ENCODE data around the gene WFDC6. TPM values are rescaled to one million over a fixed set of nuclear protein-coding genes. Genes with fewer than 3 reads are reported as not detected.

Gene WFDC6
- total RNA-seq = not detected in 2 replicates

DNA sequence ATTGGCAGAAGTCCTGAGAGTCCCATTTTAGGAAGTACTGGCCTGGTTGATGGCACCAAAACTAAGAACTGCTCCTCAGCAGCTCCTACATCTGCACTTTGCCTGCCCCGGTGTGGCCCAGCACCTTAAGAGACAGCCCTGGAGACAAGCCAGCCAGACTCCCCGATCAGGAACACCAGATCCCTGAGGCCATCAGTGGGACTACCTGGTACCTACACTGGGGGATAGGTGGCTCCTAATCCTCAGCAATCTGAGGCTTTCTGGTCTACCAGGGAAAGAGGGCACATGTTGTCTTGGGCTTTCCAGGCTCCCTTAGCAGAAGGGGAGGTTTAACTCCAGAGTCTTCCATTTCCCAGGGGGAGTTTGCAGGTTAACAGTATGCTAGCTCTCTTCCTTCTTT lies at the start of gene WFDC6:
TSS of gene WFDC6 (minus strand) at position 101 of the 400 bp plus-strand sequence. CDS start at position 26, 75 bp downstream.

DNA sequence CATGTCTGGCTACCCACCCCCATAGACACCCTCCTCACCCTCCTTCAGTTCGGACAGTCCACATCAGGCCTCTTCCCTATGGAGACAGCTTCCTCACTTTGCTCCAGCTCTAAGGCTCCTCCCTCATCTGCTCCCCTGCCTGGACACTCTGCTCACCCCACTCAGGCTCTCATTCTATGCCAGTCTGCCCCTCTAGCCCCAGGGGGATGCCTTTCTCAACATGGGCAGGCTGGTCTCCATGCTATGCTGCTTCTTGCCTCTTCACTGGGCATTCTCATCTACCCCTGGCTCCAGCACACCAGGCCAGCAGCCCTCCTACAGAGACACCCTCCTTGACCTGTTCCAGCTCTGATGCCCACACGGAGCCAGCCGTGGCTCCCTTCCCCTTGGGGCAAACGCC lies 39.9 kb upstream of the WFDC6 start, which contains the start of gene WFDC8:
TSS of gene WFDC8 (minus strand) at position 101 of the 400 bp plus-strand sequence. CDS start at position 64, 37 bp downstream.

DNA sequence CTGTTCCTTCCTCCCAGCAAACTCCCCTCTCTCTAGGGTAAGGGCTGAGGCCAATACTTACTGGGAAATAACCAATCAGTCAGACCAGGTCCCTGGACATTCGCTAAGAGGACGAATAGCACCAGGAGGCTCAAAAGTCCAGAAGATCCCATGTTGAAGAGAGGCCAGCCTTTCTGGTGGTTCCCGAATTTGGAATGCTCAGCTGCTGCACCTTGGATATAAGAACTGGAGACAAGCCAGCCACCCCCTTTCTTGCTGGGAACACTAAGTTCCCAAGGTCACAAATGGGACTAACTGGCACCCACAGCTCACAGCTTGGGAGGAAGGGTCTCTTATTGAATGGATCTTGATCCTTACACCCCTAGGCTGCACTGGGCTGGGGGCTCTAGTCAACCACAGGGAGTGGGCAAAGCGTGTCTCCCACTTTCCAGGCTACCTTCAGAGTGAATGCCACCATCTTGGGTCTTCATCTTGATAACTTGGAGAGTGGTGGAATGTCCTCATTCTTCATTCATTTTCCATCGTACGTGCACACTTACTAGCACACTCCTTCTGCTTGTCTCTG lies 8.0 kb upstream of the WFDC6 start, which contains the start of gene EPPIN:
TSS of gene EPPIN (minus strand) at position 196 of the 565 bp plus-strand sequence. CDS start at position 152, 44 bp downstream.

GRCh38 chr20:45515147-45515913 lies 24.0 kb downstream of the WFDC6 start, which contains the start of gene SPINT3:
SPINT3 (minus strand) TSS chr20:45515622; CDS start chr20:45515608, 14 bp downstream.

Other genes starting within 250 kb of the WFDC6 start
- not detected in 2 replicates for gene RBPJL, start 232.6 kb downstream of the WFDC6 start, total RNA-seq
- gene MATN4, start 231.2 kb downstream of the WFDC6 start, total RNA-seq = not detected in 2 replicates
- 138 and 172 TPM in 2 replicates for gene SDC4, start 191.1 kb downstream of the WFDC6 start, total RNA-seq
- 18.5 and 23.5 TPM in 2 replicates for gene SYS1, start 176.3 kb downstream of the WFDC6 start, total RNA-seq
- not detected in 2 replicates for gene TP53TG5, start 161.2 kb downstream of the WFDC6 start, total RNA-seq
- 0.30 and 1.2 TPM in 2 replicates for gene DBNDD2, start 131.2 kb downstream of the WFDC6 start, total RNA-seq
- 27.6 and 40.4 TPM in 2 replicates for gene PIGT, start 123.3 kb downstream of the WFDC6 start, total RNA-seq
- not detected in 2 replicates for gene WFDC2, start 69.7 kb downstream of the WFDC6 start, total RNA-seq
- not detected in 2 replicates for gene SPINT3, start 23.9 kb downstream of the WFDC6 start, total RNA-seq
- not detected in 2 replicates for gene EPPIN, start 7.9 kb upstream of the WFDC6 start, total RNA-seq
- gene WFDC8, start 39.8 kb upstream of the WFDC6 start, total RNA-seq = not detected in 2 replicates
- gene WFDC10A, start 90.3 kb upstream of the WFDC6 start, total RNA-seq = not detected in 2 replicates
- gene WFDC9, start 91.8 kb upstream of the WFDC6 start, total RNA-seq = not detected in 2 replicates
- gene WFDC11, start 130.8 kb upstream of the WFDC6 start, total RNA-seq = not detected in 2 replicates
- gene WFDC13, start 162.6 kb upstream of the WFDC6 start, total RNA-seq = not detected in 2 replicates
- not detected in 2 replicates for gene WFDC10B, start 165.5 kb upstream of the WFDC6 start, total RNA-seq
- not detected in 2 replicates for gene SPINT4, start 182.9 kb upstream of the WFDC6 start, total RNA-seq

Measured in smooth muscle cell of the umbilical artery (primary cell).